BJ (cell line): Measurements from ENCODE around the gene ARHGAP20. TPM values are rescaled to one million over a fixed set of nuclear protein-coding genes. Genes with fewer than 3 reads are reported as not detected.

Experiments
- CTCF ChIA-PET: fragments of 350-600 bp; formaldehyde crosslinking; extraction: SDS; loops from one replicate; lab custom pipeline; 2021; ENCODE audit warnings: antibody characterized with exemption, inconsistent platforms; lab: Yijun Ruan, JAX
- POLR2A ChIA-PET: fragments of 300-600 bp; sonication (Branson Sonifier 250); formaldehyde crosslinking; extraction: SDS; loops from one replicate; lab custom pipeline; 2021; ENCODE audit warnings: antibody characterized with exemption; lab: Charles Lee
- DNase-seq: peaks from one replicate; pipeline ENCODE4 v3.0.0-alpha.2; 2011; ENCODE audit warnings: low read depth
- H3K27me3 ChIP-seq: 2 replicates; pipeline ENCODE4 v1.6.0; 2011; ENCODE audit warnings: low read length; ENCODE audit not compliant: control insufficient read depth, insufficient read depth
- H3K36me3 ChIP-seq: 2 replicates; pipeline ENCODE4 v1.5.1; 2011; ENCODE audit warnings: low read length; ENCODE audit not compliant: control insufficient read depth, insufficient read depth
- H3K4me3 ChIP-seq: 2 replicates; pipeline ENCODE4 v1.5.1; 2011; ENCODE audit warnings: low read depth, mild to moderate bottlenecking, control low read depth, low read length
- polyA plus RNA-seq: library from polyadenylated mRNA; depleted of rRNA; stranded (reverse); fragments of >200 nt; gene quantifications from 2 replicates; pipeline ENCODE4 v1.2.3, GENCODE V29; 2011
- TF ChIP-seq, protein P1 (sequence below): IDR thresholded peaks from 2 replicates; pipeline ENCODE4 v1.5.1; 2011; ENCODE audit warnings: low read depth, mild to moderate bottlenecking, control low read depth, inconsistent platforms, low read length, moderate library complexity; ENCODE audit not compliant: insufficient read depth

Gene ARHGAP20
- polyA plus RNA-seq, 1 experiment = 2.5 TPM

DNA sequence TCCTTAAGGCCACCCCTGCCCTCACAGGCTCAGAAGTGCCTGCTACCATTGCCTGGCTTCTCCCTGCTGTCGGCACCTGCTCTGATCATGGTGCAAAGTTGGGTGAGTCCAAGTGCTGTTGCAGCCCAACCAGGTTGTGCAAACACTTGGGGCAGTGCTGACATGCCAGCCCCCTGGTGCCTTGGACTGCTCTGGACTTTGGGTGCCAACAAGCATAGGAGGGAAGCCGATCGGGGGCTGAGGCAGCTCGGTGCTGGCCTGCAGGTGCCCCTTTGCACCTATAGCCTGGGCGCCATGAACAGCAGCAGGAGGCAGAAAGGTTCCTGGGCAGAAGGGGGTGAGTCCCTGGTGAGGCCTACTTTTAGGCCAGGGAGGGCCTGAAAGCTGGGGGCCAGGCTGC, 113.0 kb downstream of the ARHGAP20 start:
- H3K27me3 ChIP-seq = no peaks in the 10 kb centered on the region
- DNase-seq = no peak
- no peak overlapping the region for H3K4me3 ChIP-seq
- CTCF ChIA-PET = no interaction called here
- H3K36me3 ChIP-seq = no peaks in the 10 kb centered on the region
- TF ChIP-seq, protein P1, sequence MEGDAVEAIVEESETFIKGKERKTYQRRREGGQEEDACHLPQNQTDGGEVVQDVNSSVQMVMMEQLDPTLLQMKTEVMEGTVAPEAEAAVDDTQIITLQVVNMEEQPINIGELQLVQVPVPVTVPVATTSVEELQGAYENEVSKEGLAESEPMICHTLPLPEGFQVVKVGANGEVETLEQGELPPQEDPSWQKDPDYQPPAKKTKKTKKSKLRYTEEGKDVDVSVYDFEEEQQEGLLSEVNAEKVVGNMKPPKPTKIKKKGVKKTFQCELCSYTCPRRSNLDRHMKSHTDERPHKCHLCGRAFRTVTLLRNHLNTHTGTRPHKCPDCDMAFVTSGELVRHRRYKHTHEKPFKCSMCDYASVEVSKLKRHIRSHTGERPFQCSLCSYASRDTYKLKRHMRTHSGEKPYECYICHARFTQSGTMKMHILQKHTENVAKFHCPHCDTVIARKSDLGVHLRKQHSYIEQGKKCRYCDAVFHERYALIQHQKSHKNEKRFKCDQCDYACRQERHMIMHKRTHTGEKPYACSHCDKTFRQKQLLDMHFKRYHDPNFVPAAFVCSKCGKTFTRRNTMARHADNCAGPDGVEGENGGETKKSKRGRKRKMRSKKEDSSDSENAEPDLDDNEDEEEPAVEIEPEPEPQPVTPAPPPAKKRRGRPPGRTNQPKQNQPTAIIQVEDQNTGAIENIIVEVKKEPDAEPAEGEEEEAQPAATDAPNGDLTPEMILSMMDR = no peak
- POLR2A ChIA-PET = no interaction called here

DNA sequence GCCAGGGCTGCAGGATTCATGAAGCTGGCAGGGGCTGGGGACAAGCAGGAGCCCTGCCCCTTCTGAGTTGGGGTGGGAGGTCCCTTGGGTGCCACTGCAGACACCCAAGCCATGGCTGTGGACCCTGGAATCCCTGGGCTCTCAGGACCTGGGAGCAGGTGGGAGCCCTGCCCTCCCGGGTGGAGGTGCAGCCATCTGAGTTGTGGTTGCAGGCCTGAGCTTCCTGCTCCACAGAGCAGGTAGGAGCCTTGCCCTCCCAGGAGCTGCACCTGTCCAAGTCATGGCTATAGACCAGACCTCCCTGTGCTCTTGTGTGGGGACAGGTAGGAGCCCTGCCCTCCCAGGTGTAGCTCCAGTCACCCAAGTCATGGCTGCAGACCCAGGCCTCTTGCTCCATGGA, 113.5 kb downstream of the ARHGAP20 start:
- POLR2A ChIA-PET = no interaction called here
- Histone ChIP-seq H3K4me3 (no peak overlapping the region), H3K27me3 (no peaks in the 10 kb centered on the region), H3K36me3 (no peaks in the 10 kb centered on the region)
- TF ChIP-seq, protein P1 = no peak
- CTCF ChIA-PET = interaction anchor here (1.1 kb wide), 1 partner anchor 19 kb away, joined by 3 read pairs; no protein-coding TSS in a partner anchor
- DNase-seq = no peak

DNA sequence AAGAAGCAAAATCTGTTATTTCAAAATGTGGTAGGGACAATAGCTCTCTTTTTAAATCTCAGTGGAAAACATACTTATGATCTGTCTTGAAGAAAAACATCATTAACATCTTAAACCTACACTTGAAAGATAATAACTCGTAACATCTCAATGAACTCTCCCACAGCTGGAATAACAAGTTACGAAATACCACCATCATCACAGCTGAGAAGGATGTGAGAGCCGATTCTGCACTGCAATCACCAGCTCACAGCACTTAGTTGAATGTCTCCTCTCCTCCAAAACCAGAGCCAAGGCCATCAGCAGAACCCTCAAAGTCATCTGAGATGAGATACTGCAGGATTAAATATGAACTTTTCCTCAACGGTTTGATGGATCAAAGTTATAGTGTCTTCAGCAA, 124.3 kb downstream of the ARHGAP20 start:
- CTCF ChIA-PET = interaction anchor here (0.7 kb wide), 2 partner anchors 15 to 26 kb away, joined by 3 read pairs; no protein-coding TSS in a partner anchor
- DNase-seq = no peak

GRCh38 chr11:110587129-110587528, 125.1 kb downstream of the ARHGAP20 start:
- TF ChIP-seq, protein P1 = no peak
- Histone ChIP-seq H3K27me3 (no peaks in the 10 kb centered on the region), H3K4me3 (no peak overlapping the region), H3K36me3 (no peaks in the 10 kb centered on the region)
- ChIA-PET CTCF (no interaction called here), POLR2A (interaction anchor here (0.6 kb wide), 1 partner anchor 394 kb away, joined by 4 read pairs; no protein-coding TSS in a partner anchor)
- no peak for DNase-seq

More for the DNA sequence above, 124.3 kb downstream of the ARHGAP20 start:
- TF ChIP-seq, protein P1 = no peak
- H3K4me3 ChIP-seq = no peak overlapping the region
- POLR2A ChIA-PET = interaction anchor here (0.6 kb wide), 1 partner anchor 393 kb away, joined by 4 read pairs; no protein-coding TSS in a partner anchor
- H3K27me3 ChIP-seq = no peaks in the 10 kb centered on the region
- no peaks in the 10 kb centered on the region for H3K36me3 ChIP-seq

DNA sequence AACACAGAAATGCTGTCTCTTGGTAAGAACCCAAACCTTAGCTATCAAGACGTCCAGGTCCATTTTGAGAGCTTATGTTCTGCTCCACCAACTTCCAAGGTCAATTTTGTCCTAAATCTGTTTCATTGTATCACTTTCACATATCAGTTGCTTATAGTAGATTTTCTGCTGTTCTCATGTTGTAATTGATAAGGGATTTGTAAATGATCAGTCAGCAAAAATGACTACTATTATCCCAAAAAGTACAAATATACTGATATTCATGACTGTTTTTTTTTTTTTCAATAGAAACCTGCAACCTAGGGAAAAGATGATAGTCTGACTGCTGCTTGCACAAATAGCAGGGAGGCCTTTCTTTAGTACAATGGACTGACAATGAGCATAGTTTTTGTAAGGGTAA, 128.1 kb downstream of the ARHGAP20 start:
- POLR2A ChIA-PET = no interaction called here
- no peak for DNase-seq
- no peaks in the 10 kb centered on the region for H3K27me3 ChIP-seq
- H3K4me3 ChIP-seq = no peak overlapping the region
- H3K36me3 ChIP-seq = 0 out of 2 replicates have a peak, but pooled peaks cover 2% of the 10 kb centered on the region
- CTCF ChIA-PET = interaction anchor here (0.7 kb wide), 1 partner anchor 154 kb away, joined by 3 read pairs; no protein-coding TSS in a partner anchor
- TF ChIP-seq, protein P1 = no peak
